OCI-LY1 (cell line): ENCODE data around the gene CTSS.

ENCODE experiments used
- EZH2 ChIP-seq: fragments of 200-600 bp; sonication (generic), shearing (Covaris generic); IDR thresholded peaks from 2 replicates; pipeline ENCODE4 v1.8.0; 2017; ENCODE audit warnings: borderline replicate concordance, mixed run types, mild to moderate bottlenecking, antibody characterized with exemption, low read length, moderate library complexity, mixed read lengths
- TF ChIP-seq, protein P1 (sequence below): fragments of 200-600 bp; sonication (generic), shearing (Covaris generic); IDR thresholded peaks from 2 replicates; pipeline ENCODE4 v1.5.1; 2017; ENCODE audit warnings: mild to moderate bottlenecking, antibody characterized with exemption, low read length, moderate library complexity, mixed read lengths

DNA sequence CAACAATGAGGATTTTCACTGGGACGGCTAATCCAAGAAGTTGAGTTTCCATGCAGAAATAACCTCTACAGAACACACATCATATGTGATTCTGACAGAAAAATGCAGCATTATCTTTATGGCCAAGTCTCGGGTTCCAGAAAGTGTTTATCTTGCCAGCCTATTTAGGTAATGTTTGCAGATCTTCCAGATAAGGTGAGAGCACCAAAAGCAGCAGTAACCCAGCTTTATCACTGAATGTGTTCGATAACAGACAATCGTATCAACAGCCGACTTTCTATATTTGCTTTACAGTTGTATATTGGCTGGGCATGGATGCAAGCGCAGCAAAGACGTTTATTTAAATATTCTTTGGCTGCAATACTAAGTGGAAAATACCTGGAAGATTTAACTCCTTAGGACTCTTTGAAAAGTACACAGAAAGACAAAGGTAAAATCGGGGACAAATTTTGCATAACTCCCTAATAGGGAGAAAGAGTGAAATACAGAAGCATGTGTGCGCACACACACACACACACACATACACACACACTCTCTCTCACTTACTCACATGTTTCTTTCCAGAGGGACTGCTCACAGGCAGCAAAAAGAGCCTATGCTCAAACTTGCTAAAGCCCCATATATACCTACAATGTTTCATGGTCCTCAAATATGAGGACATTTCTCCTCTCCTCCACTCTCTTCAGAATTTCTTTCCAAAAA is 45.5 kb upstream of the CTSS start:
- no peak for TF ChIP-seq EZH2
- TF ChIP-seq, protein P1, sequence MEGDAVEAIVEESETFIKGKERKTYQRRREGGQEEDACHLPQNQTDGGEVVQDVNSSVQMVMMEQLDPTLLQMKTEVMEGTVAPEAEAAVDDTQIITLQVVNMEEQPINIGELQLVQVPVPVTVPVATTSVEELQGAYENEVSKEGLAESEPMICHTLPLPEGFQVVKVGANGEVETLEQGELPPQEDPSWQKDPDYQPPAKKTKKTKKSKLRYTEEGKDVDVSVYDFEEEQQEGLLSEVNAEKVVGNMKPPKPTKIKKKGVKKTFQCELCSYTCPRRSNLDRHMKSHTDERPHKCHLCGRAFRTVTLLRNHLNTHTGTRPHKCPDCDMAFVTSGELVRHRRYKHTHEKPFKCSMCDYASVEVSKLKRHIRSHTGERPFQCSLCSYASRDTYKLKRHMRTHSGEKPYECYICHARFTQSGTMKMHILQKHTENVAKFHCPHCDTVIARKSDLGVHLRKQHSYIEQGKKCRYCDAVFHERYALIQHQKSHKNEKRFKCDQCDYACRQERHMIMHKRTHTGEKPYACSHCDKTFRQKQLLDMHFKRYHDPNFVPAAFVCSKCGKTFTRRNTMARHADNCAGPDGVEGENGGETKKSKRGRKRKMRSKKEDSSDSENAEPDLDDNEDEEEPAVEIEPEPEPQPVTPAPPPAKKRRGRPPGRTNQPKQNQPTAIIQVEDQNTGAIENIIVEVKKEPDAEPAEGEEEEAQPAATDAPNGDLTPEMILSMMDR, result no peak
